GM18526 (cell line): ENCODE results near the gene ZGPAT.

Source experiments
- POLR2A ChIP-seq: IDR thresholded peaks from 3 replicates; pipeline ENCODE4 v1.6.1; 2011; ENCODE audit not compliant: insufficient read length; ENCODE audit errors: extremely low read depth

ZGPAT gene

DNA sequence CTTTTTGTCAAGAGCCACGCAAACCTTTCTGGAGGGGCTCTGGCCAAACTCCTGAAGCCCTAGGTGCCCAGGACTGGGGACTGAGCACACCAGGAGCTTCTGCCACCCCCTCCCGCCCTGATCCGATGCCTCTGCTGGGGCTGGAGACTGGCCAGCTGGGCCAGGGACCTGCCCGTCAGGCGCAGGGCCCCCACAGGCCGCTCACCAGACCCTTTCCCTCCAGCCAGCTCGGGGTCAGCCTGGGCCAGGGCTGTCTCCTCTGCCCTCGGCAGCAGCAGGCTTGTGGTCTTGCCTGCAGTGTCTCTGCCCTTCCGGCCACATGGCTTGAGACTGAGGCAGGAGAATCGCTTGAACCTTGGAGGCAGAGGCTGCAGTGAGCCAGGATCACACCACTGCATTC, 35.2 kb upstream of the ZGPAT start:
- no peak for TF ChIP-seq POLR2A

DNA sequence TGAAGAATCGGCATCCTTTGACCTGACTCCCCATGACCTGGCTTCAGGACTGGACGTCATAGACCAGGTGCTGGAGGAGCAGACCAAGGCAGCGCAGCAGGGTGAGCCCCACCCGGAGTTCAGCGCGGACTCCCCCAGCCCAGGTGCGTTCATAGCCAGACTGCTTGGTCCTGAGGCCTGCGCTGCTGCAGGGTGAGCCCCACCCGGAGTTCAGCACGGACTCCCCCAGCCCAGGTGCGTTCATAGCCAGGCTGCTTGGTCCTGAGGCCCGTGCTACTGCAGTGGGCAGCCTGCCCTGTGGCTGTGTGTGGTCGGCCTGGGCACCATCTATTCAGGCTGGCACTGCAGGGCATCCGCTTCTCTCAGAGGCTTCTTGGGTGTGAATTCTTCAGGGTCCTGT, 33.9 kb upstream of the ZGPAT start:
- TF ChIP-seq POLR2A: no peak

DNA sequence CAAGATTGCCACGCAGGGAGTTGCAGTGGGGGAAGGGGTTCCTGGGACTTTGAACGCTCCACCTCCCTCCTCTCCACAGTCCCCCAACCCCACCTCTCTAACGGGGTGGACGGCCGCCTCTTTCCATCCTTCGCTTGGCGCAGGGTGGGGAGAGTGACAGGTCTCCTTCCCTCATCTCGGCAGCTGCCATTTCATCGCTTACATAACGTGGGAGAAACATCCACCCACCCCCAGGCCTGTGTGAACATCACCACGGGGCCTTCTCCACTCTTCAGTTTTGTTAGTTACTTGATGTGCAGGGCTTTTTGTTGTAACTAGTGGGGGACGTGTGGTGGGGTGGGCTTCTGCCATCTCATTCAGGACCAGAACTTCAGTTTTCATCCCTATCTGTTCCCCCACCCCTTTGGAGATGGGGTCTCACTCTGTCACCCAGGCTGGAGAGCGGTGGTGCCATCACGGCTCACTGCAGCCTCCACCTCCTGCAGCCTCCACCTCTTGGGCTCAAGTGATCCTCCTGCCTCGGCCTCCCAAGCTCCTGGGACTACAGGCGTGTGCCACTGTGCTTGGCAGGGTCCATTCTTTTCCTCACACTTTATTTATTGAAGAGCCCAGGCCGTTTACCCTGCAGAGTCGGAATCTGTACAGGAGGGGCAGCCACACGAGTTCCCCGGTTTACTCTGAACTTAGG, 32.0 kb upstream of the ZGPAT start:
- no peak for TF ChIP-seq POLR2A

DNA sequence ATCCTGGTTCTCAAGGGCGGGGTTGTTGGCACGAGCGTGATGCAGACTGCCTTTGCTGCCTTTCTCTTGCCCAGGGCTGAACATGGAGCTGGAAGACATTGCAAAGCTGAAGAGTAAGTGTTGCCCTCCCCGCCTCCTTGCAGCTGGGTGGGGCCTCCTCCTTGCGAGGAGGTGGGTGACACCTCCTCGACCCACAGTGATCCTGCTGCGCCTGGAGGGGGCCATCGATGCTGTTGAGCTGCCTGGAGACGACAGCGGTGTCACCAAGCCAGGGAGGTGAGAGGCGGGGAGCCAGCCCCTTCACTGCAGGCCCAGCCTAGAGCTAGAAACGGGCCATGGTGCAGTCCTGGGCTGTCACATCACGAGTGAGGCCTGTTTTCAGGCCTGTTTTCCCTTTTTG, 29.8 kb upstream of the ZGPAT start:
- no peak for TF ChIP-seq POLR2A

DNA sequence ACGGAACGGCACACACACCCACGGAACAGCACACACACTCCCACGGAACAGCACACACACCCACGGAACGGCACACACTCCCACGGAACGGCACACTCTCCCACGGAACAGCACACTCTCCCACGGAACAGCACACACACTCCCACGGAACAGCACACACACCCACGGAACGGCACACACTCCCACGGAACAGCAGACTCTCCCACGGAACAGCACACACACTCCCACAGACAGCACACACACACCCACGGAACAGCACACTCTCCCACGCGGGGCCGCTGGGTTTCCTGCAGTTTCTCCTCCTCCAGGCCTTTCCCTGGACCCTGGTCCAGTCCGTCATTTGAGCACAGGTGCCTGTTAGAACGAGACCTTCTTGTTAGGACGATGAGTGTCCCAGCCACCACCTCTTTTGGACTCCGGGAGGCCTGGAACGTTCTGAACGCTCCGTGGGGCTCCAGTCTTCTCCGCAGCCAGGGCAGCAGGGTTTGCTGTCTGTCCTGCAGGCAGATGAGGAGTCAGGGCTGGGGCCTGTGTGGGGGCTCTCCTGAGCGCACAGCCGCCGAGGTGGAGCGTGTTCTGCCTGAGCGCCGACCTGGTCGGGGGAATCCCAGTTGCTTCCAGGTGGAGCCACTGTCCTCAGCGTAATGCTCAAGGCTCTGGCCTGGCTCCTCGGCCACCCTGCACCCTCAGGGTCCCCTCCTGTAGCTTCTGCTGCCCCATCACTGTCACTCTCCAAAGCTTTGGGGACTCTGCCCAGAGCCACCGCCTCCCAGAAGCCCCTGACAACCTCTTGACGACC, 29.0 kb upstream of the ZGPAT start:
- no peak for TF ChIP-seq POLR2A

DNA sequence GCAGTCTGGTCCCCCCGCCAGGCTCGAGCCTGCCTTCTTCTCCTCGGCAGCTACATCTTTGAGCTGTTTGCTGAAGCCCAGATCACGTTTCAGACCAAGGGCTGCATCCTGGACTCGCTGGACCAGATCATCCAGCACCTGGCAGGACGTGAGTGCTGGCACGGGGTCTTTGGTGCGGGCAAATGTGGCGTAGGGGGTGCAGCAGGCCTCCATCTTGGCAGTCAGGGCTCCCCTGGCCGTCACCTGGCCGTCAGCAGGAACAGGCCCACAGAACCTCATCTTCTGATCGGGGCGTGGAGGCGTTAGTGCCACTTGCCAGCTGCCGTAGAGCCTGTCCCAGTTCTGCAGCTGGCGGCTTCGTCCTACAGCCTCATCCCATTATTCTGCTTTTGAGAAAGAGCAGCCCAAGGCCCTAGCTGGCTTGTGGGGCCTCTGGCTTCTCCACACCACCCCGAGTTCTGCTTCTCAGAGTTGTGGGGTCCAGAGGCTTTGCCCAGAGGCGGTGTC, 28.0 kb upstream of the ZGPAT start:
- TF ChIP-seq POLR2A: no peak

DNA sequence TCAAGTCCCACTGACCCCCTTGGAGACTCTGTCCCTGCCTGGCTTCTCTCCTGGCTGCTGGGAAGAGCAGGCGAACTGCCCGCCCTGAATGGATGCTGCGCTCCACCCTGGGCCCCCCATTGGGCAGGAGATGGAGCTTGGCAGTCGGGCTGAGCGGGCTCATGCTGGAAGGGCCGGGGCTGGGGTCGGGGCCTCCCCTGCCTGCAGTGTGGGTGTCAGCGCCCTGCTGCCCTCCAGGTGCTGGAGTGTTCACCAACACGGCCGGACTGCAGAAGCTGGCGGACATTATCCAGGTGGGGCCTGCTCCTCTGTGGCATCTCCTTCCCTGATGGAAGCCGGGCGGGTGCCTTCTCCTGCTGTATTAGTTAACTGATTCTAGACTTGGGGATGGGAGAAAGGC, 27.4 kb upstream of the ZGPAT start:
- TF ChIP-seq POLR2A: no peak

DNA sequence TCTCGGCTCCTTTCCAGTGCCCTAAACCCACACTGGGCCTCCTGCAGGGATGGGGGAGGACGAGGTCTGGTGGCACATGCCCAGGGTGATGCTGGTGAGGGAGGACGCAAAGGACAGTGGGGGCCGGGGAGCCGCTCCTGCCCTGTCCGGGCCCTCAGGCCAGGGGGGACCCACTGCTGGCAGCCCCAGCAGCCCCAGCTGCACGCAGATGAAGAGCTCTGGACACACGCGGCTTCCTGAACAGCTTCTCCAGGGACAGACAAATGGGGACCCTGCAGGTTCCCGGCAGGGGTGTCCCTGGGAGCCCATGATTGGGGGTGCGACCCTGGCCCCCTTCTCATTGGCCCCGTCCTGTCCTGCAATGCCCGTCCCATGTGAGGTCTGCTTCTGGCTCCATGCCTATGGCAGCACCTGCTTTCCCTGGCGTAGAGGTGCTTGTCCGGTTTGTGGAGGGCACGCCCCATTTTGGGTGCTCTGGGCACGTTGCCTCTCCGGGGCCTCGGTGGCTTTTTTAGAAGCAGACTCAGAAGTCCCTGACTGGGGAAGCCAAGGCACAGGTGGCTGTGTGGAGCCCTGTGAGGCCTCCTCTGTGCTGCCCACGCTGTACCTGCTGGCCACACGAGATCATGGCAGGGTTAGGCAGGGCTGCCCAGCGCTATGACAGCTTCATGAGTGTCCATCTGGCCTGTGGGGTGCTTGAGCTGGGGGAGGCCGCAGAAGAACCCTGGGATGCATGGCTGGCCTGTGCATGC, 26.8 kb upstream of the ZGPAT start:
- no peak for TF ChIP-seq POLR2A

DNA sequence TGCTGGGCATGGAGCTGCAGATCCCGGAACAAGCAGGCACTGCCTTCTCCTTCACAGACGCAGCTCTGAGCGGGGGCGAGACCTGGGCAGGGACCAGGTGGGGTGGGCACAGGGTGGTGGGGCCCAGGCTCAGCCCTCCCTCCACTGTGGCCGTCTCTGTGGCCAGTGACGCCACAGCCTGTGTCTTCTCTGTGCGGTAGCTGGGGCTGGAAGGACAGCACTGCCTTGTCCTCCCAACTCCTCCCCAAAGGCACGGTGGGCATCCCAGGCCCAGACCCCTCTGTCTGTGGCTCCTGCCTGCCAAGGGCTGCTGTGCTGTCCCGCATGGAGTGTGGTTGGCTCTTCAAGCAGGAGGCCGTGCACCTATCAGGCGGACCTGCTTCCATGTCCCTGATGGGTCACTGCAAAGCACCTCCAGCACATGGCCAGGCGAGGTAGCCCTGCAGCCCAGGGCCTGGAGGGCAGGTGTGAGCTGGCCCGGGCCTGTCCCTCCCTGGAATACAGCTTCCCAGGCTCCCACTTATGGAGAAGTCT, 26.2 kb upstream of the ZGPAT start:
- no peak for TF ChIP-seq POLR2A

DNA sequence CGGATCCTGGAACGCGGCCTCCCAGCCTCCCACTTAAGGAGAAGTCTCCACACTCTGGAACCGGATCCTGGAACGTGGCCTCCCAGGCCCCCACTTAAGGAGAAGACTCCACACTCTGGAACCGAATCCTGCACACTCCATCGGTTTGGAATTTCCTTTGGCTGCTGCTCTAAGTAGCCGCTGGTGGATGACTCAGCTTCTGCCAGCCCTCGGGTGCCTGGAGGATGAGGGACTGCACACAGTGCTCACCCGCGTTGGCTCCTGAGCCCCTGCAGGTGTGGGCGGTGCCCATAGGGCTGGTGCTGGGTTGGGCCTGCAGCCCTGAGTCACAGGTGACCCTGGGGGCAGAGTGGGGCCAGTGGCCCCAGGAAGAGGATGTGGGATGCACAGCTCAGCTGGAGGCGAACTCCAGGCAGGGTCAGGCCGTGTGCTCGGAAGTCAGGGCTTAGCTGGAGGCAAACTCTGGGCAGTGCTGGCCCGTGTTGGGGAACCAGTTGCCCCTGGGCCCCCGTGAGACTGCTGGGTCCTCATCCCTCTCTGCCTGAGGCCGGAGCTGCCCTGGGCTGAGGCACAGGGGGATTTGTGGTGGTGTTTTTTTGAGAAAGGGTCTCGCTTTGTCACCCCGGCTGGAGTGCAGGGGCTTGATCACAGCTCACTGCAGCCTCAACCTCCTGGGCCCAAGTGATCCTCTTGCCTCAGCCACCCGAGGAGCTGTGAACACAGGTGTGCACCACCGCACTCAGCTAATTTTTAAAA, 25.3 kb upstream of the ZGPAT start:
- TF ChIP-seq POLR2A: no peak

DNA sequence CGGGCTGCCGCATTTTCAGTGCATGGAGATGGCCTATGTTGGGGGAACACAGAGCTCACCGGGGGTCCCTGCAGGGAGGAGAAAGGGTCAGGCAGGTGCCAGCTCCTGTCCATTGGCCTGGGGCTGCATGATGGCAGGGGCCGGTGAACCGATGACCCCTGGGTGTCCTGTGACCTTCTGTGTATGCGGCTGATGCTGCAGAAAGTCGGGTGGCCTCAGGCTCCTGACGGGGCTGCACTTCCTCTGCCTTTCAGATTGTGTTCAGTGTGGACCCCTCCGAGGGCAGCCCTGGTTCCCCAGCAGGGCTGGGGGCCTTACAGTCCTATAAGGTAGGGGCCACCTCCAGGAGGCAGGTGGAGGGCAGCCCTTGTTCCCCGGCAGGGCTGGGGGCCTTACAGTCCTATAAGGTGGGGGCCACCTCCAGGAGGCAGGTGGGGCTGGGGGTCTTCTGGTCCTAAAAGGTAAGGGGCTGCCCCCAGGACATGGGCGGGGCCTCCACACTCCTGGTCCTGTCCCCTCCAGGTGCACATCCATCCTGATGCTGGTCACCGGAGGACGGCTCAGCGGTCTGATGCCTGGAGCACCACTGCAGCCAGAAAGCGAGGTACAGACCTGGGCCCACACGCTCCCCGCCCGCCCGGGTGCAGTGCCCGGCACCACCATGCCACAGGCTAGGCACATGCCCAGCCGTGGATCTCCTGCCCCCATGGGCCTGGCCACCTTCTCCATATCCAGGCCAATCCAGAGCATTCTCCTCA, 22.4 kb upstream of the ZGPAT start:
- TF ChIP-seq POLR2A: no peak

DNA sequence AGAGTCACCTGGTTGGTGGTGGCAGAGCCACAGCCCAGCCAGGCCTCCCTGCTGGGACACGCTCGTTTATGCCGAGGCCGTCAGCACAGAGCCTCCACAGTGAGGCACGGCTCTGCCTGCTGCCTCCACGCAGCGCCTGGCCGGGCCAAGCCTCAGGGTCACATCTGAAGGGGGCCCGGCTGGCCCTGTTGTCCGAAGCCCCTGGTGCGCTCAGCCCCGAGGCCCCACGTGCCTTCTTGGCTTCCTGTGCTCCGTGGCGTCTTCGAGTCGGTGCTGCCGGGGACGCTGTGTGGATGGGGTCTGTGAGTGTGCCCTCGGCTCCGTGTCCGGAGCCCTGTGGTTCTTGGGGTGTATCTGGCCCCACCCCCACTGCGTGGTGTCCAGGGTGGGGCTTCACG, 21.7 kb upstream of the ZGPAT start:
- TF ChIP-seq POLR2A: no peak

DNA sequence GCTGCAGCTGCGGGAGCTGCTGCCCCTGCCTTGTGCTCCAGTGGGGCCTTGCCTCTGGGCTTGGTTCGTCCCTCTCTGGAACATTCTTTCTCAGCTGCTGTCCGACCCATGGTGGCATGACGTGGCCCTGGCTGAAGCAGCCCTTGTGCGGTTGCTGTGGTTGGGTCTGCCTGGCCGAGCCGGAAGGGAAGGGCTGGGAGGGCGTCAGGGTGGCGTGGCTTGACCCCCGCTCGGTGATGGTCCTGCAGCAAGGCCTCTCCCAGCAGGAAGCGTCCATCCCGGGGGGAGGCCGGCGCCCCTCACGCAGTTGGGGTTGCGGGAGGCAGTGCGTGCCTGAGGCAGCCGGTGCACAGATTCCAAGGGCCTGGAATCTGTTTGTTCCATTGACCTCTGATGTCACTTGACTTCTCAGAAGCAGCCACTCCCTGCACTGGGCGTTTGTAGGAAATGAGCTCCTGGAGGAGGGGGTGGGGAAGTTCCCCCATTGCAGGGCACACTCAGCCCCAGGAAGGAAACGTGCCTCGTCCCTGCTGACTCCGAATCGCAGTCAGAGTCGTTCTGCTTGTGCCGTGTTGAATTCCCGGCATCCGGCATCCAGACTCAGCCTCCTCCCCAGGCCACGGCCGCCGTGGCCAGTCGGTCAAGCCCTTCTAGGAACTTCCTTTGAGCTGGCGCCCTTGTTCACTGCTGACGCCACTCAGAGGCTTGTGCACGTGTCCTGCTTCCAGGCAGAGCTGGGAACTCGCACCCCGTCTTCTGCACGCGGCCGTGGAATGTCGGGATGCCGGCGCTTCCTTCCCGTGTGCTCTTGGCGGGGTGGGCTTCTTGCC, 21.1 kb upstream of the ZGPAT start:
- TF ChIP-seq POLR2A: no peak

DNA sequence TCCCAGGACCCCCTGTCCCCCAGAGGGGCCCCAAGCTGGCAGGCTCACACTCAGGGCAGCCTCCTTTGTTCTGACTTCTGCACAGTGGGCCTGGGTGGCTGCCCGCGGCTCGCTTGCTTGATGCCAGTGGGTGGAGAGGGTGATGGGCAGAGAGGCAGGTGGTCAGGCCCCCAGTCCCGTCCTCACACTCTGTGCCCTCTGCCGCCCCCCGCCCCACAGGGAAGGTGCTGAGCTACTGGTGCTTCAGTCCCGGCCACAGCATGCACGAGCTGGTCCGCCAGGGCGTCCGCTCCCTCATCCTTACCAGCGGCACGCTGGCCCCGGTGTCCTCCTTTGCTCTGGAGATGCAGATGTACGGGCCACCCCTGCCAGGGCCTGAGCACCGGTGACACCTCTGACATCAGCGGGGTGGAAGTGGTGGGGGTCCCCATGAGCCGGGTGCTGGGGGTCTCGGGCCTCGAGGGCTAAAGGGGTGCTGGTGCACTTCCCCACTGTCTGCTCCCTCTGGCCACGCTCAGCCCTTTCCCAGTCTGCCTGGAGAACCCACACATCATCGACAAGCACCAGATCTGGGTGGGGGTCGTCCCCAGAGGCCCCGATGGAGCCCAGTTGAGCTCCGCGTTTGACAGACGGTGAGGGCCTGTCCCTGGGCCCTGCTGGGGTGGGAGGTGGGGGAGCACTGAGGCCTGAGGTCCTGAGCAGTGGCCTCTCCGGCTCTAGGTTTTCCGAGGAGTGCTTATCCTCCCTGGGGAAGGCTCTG, 20.2 kb upstream of the ZGPAT start:
- TF ChIP-seq POLR2A: no peak
